ENCODE results near the gene STXBP4.

DNA sequence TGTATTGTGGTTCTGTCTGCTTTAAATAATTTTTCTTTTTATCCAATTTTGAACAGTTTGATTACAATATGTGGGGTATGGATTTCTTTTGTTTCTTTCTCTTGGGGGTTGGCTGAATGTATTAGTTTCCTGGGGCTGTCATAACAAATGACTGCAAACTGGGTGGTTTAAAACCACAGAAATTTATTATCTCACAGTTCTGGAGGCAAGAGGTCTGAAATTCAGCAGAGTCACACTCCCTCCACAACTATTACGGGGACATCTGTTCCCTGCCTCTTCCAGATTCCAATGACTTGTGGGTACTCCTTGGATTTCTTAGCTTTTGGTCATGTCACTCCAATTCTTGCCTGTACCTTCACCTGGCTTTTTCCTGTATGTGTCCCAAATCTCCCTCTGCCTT is 23.8 kb upstream of the STXBP4 start:
- TF ChIP-seq, protein P1, sequence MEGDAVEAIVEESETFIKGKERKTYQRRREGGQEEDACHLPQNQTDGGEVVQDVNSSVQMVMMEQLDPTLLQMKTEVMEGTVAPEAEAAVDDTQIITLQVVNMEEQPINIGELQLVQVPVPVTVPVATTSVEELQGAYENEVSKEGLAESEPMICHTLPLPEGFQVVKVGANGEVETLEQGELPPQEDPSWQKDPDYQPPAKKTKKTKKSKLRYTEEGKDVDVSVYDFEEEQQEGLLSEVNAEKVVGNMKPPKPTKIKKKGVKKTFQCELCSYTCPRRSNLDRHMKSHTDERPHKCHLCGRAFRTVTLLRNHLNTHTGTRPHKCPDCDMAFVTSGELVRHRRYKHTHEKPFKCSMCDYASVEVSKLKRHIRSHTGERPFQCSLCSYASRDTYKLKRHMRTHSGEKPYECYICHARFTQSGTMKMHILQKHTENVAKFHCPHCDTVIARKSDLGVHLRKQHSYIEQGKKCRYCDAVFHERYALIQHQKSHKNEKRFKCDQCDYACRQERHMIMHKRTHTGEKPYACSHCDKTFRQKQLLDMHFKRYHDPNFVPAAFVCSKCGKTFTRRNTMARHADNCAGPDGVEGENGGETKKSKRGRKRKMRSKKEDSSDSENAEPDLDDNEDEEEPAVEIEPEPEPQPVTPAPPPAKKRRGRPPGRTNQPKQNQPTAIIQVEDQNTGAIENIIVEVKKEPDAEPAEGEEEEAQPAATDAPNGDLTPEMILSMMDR (optimal IDR thresholded peaks at IDR 0.05 in 1 of 3, IDR thresholded peaks at IDR 0.05 in 1 of 3, conservative IDR thresholded peaks at IDR 0.05 in 1 of 3; ENCODE audit: extremely low read depth in 1 of 3, insufficient read depth in 2 of 3, low read length in 3 of 3), result no peak
- no peak for TF ChIP-seq EZH2 (IDR thresholded peaks at IDR 0.05; ENCODE audit: low read length)
